Neural progenitor cell (in vitro differentiated cells): ENCODE data around the gene ITPR1. TPM values are rescaled to one million over a fixed set of nuclear protein-coding genes. Genes with fewer than 3 reads are reported as not detected.

Experiments used
- DNase-seq: peaks from one replicate; pipeline ENCODE4 v3.0.0-alpha.2; 2016; ENCODE audit warnings: low spot score
- H2AFZ ChIP-seq: fragments of 200-600 bp; sonication (generic); replicated peaks from 2 replicates; pipeline ENCODE4 v1.6.1; 2016; ENCODE audit warnings: antibody characterized with exemption
- H3F3A ChIP-seq: fragments of 200-600 bp; sonication (generic); 2 replicates; pipeline ENCODE4 v1.6.1; 2016; ENCODE audit warnings: antibody characterized with exemption, low read depth
- H3K27ac ChIP-seq: fragments of 200-600 bp; sonication (generic); 2 replicates; pipeline ENCODE4 v1.5.1; 2016; ENCODE audit warnings: mild to moderate bottlenecking
- H3K27me3 ChIP-seq: fragments of 200-600 bp; sonication (generic); 2 replicates; pipeline ENCODE4 v1.6.1; 2016; ENCODE audit warnings: mild to moderate bottlenecking, moderate library complexity
- H3K36me3 ChIP-seq: fragments of 200-600 bp; sonication (generic); 2 replicates; pipeline ENCODE4 v1.5.1; 2016
- H3K4me1 ChIP-seq: fragments of 200-600 bp; sonication (generic); 2 replicates; pipeline ENCODE4 v1.6.1; 2016; ENCODE audit warnings: mixed run types
- H3K4me2 ChIP-seq: fragments of 200-600 bp; sonication (generic); 2 replicates; pipeline ENCODE4 v1.6.1; 2016
- H3K4me3 ChIP-seq: fragments of 200-600 bp; sonication (generic); 2 replicates; pipeline ENCODE4 v1.5.1; 2016
- H3K79me2 ChIP-seq: fragments of 200-600 bp; sonication (generic); 2 replicates; pipeline ENCODE4 v1.6.1; 2016; ENCODE audit warnings: low read depth
- H3K9ac ChIP-seq: fragments of 200-600 bp; sonication (generic); 2 replicates; pipeline ENCODE4 v1.6.1; 2016
- H3K9me3 ChIP-seq: fragments of 200-600 bp; sonication (generic); 2 replicates; pipeline ENCODE4 v1.5.1; 2016; ENCODE audit warnings: low read depth
- H4K20me1 ChIP-seq: fragments of 200-600 bp; sonication (generic); 2 replicates; pipeline ENCODE4 v1.6.1; 2016; ENCODE audit warnings: low read depth
- H3K27ac Mint-ChIP-seq: 3 replicates; pipeline ENCODE4 v1.8.0; 2021; ENCODE audit warnings: mixed read lengths
- H3K27me3 Mint-ChIP-seq: 2 replicates; pipeline ENCODE4 v1.8.0; 2022; ENCODE audit warnings: low read depth, mild to moderate bottlenecking, inconsistent platforms, moderate library complexity, mixed read lengths; ENCODE audit not compliant: insufficient read depth
- H3K36me3 Mint-ChIP-seq: 3 replicates; pipeline ENCODE4 v1.8.0; 2021; ENCODE audit warnings: mixed read lengths
- H3K4me1 Mint-ChIP-seq: 3 replicates; pipeline ENCODE4 v1.8.0; 2021; ENCODE audit warnings: mixed read lengths
- H3K4me3 Mint-ChIP-seq: 3 replicates; pipeline ENCODE4 v1.8.0; 2021; ENCODE audit warnings: mild to moderate bottlenecking, moderate library complexity, mixed read lengths
- H3K9me3 Mint-ChIP-seq: 3 replicates; pipeline ENCODE4 v1.8.0; 2020; ENCODE audit warnings: mixed read lengths
- EZH2 ChIP-seq: fragments of 200-600 bp; sonication (generic); IDR thresholded peaks from 2 replicates; pipeline ENCODE4 v1.6.1; 2017; ENCODE audit warnings: antibody characterized with exemption, mild to moderate bottlenecking, moderate library complexity
- EZH2phosphoT487 ChIP-seq: fragments of 200-600 bp; sonication (generic); IDR thresholded peaks from 2 replicates; pipeline ENCODE4 v1.6.1; 2017; ENCODE audit warnings: antibody characterized with exemption
- total RNA-seq: library from RNA; depleted of rRNA; stranded (reverse); fragments of >200 nt; gene quantifications from 2 replicates; pipeline ENCODE4 v1.2.3, GENCODE V29; 2015; ENCODE audit warnings: low replicate concordance
- TF ChIP-seq, protein P1 (sequence below): fragments of 200-600 bp; sonication (generic); IDR thresholded peaks from 2 replicates; pipeline ENCODE4 v1.5.1; 2017; ENCODE audit warnings: antibody characterized with exemption, mild to moderate bottlenecking

ITPR1 gene
- total RNA-seq, 1 donor from 2014 or later = 5.0 TPM

DNA sequence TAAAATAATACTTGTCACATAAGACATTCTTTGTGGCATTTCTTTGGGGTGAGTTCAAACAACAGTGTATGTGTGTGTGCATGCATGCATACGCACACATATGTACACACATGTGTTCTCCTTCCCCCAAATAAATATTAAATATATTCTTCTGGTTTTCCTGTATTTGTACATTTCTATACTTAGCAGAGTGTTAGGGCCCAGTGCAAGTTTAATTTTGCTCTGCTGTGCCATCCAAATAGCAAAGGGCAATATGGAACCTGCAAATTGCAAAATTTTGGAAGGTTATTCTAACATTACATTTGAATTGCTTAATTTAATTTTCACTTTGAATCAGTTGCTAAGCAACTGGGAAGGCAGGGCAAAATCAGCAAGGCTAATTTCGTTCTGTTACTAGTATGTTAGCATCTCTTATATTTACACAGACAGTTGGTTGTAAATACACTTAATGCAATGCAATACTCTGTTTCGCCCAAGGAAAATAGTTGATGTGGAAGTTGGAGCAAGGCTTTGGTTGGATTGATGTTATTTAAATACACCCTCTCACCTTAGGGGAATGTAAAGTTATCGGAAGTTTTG lies 130.4 kb downstream of the ITPR1 start:
- H3K27me3 Mint-ChIP-seq = no peaks in the 10 kb centered on the region
- TF ChIP-seq EZH2phosphoT487 (no peak), EZH2 (no peak)
- TF ChIP-seq, protein P1, sequence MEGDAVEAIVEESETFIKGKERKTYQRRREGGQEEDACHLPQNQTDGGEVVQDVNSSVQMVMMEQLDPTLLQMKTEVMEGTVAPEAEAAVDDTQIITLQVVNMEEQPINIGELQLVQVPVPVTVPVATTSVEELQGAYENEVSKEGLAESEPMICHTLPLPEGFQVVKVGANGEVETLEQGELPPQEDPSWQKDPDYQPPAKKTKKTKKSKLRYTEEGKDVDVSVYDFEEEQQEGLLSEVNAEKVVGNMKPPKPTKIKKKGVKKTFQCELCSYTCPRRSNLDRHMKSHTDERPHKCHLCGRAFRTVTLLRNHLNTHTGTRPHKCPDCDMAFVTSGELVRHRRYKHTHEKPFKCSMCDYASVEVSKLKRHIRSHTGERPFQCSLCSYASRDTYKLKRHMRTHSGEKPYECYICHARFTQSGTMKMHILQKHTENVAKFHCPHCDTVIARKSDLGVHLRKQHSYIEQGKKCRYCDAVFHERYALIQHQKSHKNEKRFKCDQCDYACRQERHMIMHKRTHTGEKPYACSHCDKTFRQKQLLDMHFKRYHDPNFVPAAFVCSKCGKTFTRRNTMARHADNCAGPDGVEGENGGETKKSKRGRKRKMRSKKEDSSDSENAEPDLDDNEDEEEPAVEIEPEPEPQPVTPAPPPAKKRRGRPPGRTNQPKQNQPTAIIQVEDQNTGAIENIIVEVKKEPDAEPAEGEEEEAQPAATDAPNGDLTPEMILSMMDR = no peak
- Histone ChIP-seq H3K9me3 (no peaks in the 10 kb centered on the region), H3K79me2 (no peaks in the 10 kb centered on the region), H3K36me3 (no peaks in the 10 kb centered on the region), H3K4me2 (no peak overlapping the region), H4K20me1 (no peaks in the 10 kb centered on the region), H3K4me3 (no peak overlapping the region), H3K27ac (no peak overlapping the region), H3F3A (no peaks in the 10 kb centered on the region), H2AFZ (no peak overlapping the region), H3K27me3 (no peaks in the 10 kb centered on the region), H3K9ac (no peak overlapping the region), H3K4me1 (no peaks in the 10 kb centered on the region)
- H3K4me1 Mint-ChIP-seq = no peaks in the 10 kb centered on the region
- DNase-seq = no peak
- H3K27ac Mint-ChIP-seq = no peak overlapping the region
- no peaks in the 10 kb centered on the region for H3K36me3 Mint-ChIP-seq
- peaks cover 3% of the 10 kb centered on the region for H3K9me3 Mint-ChIP-seq
- no peak overlapping the region for H3K4me3 Mint-ChIP-seq

DNA sequence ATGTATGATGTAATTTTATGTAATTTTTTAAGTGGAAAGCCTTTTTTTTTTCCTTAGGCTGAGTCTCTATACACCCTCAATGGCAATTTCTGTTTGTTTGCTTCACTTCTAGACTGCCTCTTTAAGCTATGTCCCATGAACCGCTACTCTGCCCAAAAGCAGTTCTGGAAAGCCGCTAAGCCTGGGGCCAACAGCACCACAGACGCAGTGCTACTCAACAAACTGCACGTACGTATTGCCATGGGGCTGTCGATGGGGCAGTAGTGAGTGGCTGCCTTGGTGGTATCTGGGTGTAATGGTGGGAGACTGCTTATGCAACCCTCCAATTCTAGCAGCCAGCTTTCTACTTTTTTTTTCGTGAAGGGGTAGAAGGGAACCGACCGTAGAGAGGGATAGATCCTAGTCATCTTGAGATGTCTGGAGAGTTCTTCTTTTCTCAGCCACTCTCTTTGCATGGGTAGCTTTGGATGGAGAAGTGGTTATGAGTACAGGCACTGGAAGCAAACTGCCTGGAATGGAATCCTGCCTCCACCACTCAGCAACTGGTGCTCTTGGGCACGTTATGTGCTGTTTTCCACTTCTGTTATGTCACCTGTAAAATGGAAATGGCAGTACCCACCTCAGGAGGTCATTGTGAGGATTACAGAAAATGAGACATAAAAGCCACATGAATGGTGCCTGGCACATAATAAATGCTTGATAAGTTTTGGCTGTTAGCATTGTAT lies 134.7 kb downstream of the ITPR1 start:
- H3K36me3 Mint-ChIP-seq = no peaks in the 10 kb centered on the region
- no peak overlapping the region for H3K27ac Mint-ChIP-seq

DNA sequence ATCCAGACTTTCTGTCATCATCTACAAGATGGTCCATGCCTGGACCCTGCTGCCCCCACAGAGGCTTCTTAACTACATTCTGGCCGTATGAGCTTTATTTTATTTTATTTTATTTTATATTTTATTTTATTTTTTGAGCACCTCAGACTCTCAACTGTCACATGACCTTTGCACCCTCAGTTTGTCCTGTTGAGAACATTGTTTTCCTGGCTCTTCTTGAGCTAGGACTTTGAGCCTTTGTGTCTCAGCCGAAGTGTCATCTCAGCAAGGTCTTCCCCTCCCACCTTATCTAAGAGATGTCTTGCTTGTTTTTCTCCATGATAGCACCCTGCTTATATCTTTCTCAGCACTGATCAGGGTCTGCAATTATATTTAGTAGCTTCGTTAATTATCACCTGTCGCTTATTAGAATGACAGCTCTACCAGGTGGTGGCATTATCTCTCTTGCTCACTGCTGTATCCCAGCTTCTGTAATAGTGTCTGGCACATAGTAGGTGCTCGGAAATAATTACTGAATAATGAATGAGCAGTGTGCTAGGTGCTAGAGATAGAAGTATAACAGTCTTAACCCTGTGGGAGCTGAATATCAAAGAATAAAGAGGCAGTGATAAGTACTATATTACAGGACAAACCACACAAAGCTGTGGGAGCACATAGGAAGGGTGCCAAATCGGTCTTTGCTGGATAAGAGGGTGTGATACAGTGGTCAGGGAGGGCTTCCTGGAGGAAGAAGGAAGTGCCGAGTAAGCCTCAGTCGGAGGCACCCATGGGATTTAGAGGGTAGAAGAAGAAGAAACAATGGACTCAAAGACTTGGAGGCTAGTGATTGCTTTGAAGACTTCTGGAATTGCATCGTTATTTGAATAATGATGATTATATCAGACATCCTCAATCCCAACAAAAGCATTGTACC lies 136.2 kb downstream of the ITPR1 start:
- Histone ChIP-seq H3K27me3 (no peaks in the 10 kb centered on the region), H3K79me2 (no peaks in the 10 kb centered on the region), H3K36me3 (no peaks in the 10 kb centered on the region), H3K9me3 (no peaks in the 10 kb centered on the region), H3K27ac (no peak overlapping the region), H2AFZ (no peak overlapping the region), H3K9ac (no peak overlapping the region), H3K4me1 (no peaks in the 10 kb centered on the region), H4K20me1 (no peaks in the 10 kb centered on the region), H3K4me2 (no peak overlapping the region), H3F3A (no peaks in the 10 kb centered on the region), H3K4me3 (no peak overlapping the region)
- H3K9me3 Mint-ChIP-seq = no peaks in the 10 kb centered on the region
- no peak for TF ChIP-seq EZH2phosphoT487
- TF ChIP-seq, protein P1 = no peak
- no peak for TF ChIP-seq EZH2
- H3K27me3 Mint-ChIP-seq = no peaks in the 10 kb centered on the region
- H3K4me1 Mint-ChIP-seq = no peaks in the 10 kb centered on the region
- H3K27ac Mint-ChIP-seq = no peak overlapping the region
- no peaks in the 10 kb centered on the region for H3K36me3 Mint-ChIP-seq
- no peak for DNase-seq
- H3K4me3 Mint-ChIP-seq = no peak overlapping the region

More for the DNA sequence above, 134.7 kb downstream of the ITPR1 start:
- Histone ChIP-seq H3K4me1 (no peaks in the 10 kb centered on the region), H3K27ac (no peak overlapping the region), H3K27me3 (no peaks in the 10 kb centered on the region), H3K4me2 (no peak overlapping the region), H3F3A (no peaks in the 10 kb centered on the region), H3K4me3 (no peak overlapping the region), H3K36me3 (no peaks in the 10 kb centered on the region), H3K9me3 (no peaks in the 10 kb centered on the region), H3K9ac (no peak overlapping the region), H3K79me2 (no peaks in the 10 kb centered on the region), H4K20me1 (no peaks in the 10 kb centered on the region), H2AFZ (no peak overlapping the region)
- H3K4me1 Mint-ChIP-seq = no peaks in the 10 kb centered on the region
- TF ChIP-seq, protein P1 = no peak
- TF ChIP-seq EZH2 = no peak
- TF ChIP-seq EZH2phosphoT487 = no peak
- DNase-seq = no peak
- H3K27me3 Mint-ChIP-seq = no peaks in the 10 kb centered on the region
- H3K4me3 Mint-ChIP-seq = no peak overlapping the region
- no peaks in the 10 kb centered on the region for H3K9me3 Mint-ChIP-seq
